Measurements from ENCODE around the gene COPG2. TPM values are rescaled to one million over a fixed set of nuclear protein-coding genes. Genes with fewer than 3 reads are reported as not detected.

COPG2 gene
- total and polyA plus RNA-seq, 2 of the 8 experiments (the other 6 are each of a cell fraction or from before 2014, with no cell fraction given) = 50.3 to 53.1 TPM

- no peak for TF ChIP-seq HDAC2 (IDR thresholded peaks at IDR 0.05; ENCODE audit: borderline replicate concordance in 1 of 2, low read depth in 2 of 2, low read length in 2 of 2)
Observed at GRCh38 chr7:130505753-130506152, 162.8 kb downstream of the COPG2 start (continued).

All from H1 (cell line).